Fibroblast of villous mesenchyme (primary cell): ENCODE measurements around the gene GGACT. TPM values are rescaled to one million over a fixed set of nuclear protein-coding genes. Genes with fewer than 3 reads are reported as not detected.

Source experiments
- DNase-seq: peaks from one replicate; pipeline ENCODE4 v3.0.0-alpha.2; 2010; ENCODE audit warnings: low read depth
- H3K4me3 ChIP-seq: 2 replicates; pipeline ENCODE4 v1.5.1; 2011; ENCODE audit warnings: low read depth, mild to moderate bottlenecking, low read length
- total RNA-seq: library from RNA; depleted of rRNA; stranded (reverse); fragments of >200 nt; gene quantifications from 2 replicates; pipeline ENCODE4 v1.2.3, GENCODE V29; 2012
- TF ChIP-seq, protein P1 (sequence below): IDR thresholded peaks from 2 replicates; pipeline ENCODE4 v1.5.1; 2012; ENCODE audit warnings: low read depth, mild to moderate bottlenecking, low read length; ENCODE audit not compliant: insufficient read depth

Gene GGACT
- total RNA-seq, 1 donor: 8.2 TPM

DNA sequence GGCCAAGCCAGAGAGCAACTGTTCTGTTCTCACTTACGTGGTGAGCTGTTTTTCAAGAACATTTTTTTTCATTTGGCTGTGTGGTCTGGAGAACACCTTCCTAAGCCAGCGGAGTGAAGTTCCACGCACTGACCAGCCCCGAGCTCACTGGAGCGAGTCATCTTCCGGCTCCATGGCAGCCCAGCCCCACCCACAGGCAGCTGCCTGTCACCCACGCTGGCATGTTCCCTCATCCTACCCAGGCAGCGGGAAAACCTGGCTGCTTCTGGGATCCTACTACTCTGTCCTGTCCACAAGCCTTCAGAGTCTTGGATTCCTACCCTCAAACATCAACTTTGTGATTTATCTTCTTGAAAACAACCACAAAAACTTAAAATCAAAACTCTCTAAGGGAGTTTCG lies 76.2 kb downstream of the GGACT start:
- H3K4me3 ChIP-seq: no peak overlapping the region
- no peak for DNase-seq
- TF ChIP-seq, protein P1, sequence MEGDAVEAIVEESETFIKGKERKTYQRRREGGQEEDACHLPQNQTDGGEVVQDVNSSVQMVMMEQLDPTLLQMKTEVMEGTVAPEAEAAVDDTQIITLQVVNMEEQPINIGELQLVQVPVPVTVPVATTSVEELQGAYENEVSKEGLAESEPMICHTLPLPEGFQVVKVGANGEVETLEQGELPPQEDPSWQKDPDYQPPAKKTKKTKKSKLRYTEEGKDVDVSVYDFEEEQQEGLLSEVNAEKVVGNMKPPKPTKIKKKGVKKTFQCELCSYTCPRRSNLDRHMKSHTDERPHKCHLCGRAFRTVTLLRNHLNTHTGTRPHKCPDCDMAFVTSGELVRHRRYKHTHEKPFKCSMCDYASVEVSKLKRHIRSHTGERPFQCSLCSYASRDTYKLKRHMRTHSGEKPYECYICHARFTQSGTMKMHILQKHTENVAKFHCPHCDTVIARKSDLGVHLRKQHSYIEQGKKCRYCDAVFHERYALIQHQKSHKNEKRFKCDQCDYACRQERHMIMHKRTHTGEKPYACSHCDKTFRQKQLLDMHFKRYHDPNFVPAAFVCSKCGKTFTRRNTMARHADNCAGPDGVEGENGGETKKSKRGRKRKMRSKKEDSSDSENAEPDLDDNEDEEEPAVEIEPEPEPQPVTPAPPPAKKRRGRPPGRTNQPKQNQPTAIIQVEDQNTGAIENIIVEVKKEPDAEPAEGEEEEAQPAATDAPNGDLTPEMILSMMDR: no peak

DNA sequence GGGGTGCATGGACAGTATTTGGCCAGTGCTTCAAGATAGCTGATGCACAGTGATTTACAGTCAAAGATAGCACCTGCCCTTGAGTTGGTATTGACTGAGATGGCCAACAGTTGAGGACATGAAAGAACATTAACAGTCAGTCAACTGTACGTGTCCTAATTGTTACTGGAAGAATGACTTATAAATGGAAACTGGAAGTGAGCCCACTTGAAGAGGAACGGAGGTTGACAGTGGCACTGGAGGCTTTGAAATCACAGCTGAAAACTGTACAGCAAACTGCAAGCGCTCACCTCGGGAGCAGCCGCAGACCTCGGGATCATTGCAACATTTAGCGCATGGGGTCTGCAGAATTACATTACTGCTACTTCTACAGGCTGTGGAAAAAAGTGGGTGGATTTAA lies 77.1 kb downstream of the GGACT start:
- TF ChIP-seq, protein P1: no peak
- no peak overlapping the region for H3K4me3 ChIP-seq
- DNase-seq: no peak

DNA sequence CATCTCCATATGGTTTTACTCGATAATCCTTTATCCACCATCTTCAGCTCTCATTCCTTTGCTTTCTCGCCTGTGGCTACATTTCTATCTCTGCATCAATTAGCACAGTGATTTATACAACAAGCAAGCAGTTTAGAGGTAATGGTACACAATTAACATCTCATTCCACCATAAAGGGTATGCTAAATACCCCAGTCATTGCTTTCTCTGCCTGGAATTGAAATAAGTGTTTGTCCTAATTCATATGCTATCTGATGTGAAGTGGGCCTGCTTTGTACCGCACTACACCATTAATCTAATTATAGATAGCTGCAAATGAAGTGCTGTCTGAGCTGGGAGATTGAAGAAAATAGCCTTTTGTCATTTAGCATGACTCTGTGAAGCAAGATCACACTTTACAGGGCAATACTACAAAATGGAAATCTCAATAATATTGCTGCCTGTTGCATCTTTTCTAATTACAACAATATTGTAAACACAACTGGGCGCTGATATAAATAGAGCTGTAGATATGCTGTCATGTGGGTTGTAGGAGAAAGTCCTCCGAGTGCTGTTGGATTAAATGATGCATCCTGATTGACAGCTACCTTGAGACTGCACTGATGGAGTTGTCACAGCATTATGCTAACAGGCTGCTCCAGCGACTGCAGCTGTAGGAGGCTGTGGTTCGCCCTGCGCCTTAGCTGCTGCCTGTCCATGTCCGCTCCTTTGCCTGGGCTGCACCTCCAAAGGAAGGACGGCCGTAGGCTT lies 78.2 kb downstream of the GGACT start:
- TF ChIP-seq, protein P1: no peak
- no peak for DNase-seq
- H3K4me3 ChIP-seq: no peak overlapping the region

- TF ChIP-seq, protein P1: no peak
- H3K4me3 ChIP-seq: no peak overlapping the region
- peak; percentile 70 for DNase-seq
Observed at GRCh38 chr13:100508996-100509395, 79.6 kb downstream of the GGACT start.

DNA sequence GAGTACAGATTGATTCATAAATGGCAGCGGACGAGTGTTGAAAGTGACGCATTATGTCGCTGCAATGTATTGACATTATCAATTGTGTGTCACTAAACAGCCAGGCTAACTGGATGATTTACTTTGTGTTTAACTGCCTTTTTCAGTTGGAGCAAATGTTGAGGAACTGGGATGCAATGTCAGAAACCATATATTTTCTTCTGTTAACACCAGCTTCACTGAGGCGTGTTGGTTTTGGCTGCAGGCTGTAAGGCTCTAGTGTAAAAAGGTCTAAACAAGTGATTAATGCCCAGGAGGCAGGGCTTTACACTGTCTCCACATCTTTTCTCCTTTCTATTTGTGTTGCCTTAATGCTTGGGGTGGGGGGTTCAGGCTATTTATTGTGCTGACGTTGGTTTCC lies 80.1 kb downstream of the GGACT start:
- TF ChIP-seq, protein P1: no peak
- DNase-seq: no peak
- H3K4me3 ChIP-seq: no peak overlapping the region

DNA sequence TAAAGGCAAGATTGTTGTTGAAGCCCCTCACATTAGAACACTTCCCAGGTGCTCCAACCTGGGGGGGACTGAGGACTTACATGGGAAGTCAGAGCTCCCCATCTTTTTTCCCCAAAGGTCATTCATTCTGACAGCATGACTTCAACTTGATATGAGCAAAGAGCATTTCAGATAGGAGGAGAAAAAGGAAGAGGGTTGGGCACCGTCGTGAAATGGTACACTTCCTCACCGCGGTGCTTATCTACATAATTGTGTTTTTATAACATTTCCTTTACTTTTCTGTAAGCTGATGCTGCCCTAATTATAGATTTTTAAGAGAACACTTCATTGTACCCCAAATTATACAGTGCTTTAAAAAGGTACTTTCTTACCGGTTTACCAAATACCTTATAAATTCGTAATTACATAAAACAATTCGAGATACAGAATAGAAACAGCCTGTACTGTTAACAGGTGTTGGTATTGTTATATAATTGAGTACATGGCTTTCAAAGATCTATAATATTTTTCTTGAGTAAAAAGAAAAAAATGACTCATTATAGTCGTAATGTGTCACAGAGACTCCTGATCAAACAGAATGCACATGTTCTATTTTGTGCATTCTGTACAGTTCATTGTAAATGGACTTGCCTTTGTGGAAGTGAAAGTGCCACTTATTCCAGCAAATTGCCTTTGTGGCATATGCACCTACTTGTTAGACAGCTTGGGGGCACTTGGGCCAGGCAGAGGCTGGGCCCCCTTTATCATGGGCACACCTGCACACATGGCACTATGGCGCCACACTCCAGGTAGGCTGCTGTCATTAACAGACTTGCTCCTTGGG lies 81.8 kb downstream of the GGACT start:
- TF ChIP-seq, protein P1: no peak
- H3K4me3 ChIP-seq: no peak overlapping the region
- DNase-seq: no peak
